ENCODE measurements around the gene C5orf46.
A peak's percentile ranks its signal among the peaks of the same experiment; 100 is the strongest.

C5orf46 gene

DNA sequence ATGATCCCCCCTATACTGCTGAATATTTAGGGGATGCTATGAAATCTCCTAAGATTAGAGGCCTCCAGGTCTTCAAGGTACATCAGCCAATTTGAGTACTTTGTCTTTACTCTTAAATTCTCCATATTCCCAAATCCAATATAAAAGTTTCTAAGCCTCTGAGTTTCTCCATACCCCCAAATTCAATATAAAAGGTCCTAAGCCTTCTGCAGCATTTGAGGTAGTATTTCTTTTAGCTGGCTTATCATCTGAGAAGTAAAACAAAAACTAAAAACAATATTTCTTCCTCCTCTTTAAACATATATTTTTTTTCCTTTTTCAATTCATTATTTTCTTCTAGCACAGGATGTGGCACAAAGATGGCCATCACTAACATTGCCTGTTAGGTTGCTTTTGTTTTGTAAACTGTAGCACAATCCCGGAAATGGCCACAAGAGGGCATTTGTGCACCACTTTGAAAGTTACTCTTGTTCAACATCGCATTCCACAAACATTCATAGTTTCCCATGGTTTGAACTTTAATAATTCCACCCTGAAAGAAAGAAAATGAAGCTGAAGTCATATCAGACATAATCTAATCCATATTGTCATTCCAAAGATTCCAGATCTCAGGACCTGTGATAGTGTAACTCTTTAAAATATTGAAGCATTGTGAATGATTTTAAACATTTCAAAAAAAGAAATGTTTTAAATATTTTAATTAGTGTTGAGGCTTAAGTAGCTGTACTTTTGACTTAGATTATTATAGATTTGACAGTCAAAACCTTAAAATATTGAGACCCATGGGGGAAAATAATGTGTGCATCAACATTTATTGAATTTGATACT is 48.8 kb downstream of the C5orf46 start:
- peak; percentile 44 for DNase-seq

DNA sequence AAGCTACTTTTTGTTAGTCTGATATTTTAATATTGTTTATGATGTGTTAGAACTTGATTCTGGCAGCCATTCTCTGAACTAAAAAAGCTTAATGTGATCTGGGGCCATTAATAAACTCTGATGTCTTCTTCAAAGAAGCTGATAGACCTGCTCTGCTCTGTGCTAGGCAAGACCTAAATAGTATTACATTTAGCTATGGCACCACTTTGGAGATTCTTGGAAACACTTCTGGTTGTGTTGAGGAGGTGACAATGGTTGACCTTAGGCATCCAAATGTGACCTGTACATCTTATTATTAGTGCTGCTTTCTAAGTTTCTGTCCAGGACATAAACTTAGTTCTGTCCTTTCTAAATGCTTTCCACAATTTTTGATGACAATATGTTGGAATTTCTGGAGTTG is 49.5 kb downstream of the C5orf46 start:
- no peak for DNase-seq

DNA sequence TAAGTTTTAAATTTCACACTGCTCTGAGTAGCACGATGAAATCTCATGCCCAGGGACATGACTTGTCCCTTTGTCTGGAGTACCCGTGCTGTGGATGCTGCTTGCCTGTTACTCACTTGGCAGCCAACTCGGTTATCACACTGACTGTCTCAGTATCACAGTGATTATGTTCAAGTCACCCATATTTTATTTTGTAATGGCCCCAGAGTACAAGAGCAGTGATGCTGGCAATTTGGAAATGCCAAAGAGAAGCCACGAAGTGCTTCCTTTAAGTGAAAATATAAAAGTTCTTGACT is 50.6 kb downstream of the C5orf46 start:
- no peak for DNase-seq

DNA sequence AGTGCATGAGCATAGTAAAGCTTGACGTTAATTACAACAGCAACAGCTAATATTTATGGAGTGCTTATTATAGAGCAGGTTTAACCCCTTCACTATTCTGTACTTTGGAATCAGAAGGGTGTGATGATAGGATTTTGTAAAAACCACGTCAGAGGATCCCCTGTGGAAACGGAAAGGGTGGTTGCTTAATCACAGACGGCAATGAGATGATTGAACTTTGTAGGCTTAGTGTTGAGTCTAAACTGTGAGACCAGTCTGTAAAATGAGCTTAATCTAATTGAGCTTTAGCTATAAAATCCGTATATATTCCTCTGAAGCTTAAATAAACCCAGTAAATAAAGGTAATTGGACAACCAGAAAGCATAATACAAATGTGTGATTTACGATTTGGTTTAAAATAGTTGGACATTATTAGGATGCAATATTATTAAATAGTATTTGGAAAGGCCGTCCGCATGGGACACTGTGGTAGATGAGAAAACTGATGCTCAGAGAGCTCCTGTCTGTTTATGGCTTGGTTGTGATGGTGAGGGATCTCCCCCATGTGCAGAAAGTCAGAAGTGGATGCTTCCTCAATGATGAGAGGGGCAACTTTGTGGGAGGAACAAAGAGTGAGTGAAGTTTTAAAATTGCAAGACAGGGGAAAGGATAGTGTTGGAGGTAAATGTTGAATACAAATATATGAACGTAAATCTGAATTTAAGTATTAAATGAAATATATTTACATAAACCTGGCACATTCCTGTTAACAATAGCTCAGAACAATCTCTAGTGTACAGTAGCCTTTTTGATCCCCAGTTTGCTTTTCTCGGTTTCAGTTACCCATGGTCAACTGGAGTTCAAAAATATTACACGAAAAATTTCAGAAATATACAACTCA is 51.2 kb downstream of the C5orf46 start:
- DNase-seq = no peak

DNA sequence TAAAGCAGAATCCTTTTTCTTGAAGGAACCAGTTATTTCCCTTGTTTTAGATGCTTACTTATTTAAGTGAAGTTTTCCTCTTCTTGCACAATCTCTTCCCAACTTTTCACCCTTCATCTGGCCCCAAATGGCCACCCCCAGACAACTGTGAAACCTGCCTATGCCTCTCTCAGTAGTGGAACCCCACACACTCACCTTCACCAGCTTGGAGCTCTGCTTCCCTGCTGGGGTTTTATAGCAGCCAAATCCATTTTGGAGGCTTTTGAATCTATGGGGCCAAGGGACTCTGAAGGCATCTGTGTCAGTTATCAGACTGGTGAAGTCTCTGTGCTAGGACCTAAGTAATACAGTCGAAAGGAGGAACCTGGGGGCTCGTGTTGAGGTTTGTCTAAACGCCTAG is 52.0 kb downstream of the C5orf46 start:
- DNase-seq = no peak

DNA sequence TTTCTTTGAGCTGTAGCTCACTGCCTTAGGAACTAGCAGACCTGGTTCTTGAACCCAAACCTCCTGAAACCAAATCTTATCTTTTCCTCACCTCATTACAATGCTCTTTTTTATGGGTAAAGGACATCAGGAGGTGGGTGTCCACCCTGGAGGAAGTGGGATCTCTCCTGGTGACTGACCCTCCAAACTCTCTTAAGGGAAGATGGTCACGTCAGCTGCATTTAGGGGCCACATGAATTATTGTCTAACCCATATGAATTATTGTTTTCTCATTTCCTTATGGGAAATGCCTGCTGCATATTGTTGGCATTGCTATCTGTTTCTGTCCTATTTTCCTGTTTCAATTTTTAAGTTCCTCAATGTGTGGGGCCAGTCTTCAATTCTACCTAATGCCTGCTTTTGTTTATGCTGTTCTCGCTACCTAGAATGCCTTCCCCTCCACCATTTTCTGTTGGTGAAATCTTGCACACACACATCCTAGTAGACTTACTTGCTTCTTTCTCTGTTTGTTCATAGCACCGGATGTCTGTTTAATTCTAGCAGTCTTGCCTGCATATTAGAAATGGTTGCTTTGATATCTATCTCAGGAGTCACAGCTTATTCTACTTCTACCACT is 52.9 kb downstream of the C5orf46 start:
- no peak for DNase-seq

DNA sequence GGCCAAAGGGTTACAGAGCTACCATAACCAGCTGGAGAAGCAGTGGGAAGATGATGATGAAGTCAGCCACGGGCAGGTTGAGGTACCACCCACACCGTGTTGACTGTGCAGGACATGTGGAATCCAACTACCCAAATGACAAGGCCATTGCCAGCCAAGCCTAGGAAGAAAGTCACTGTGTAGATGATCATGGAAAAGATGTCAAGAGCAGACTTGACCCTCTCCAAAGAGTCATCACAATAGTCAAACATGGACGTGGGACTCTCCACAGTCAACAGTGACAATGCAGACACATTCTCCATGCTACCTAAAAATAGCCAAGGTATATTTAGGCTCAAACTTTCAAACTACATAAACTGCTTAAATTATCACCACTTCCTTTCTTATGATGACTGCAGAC is 54.0 kb downstream of the C5orf46 start:
- no peak for DNase-seq

DNA sequence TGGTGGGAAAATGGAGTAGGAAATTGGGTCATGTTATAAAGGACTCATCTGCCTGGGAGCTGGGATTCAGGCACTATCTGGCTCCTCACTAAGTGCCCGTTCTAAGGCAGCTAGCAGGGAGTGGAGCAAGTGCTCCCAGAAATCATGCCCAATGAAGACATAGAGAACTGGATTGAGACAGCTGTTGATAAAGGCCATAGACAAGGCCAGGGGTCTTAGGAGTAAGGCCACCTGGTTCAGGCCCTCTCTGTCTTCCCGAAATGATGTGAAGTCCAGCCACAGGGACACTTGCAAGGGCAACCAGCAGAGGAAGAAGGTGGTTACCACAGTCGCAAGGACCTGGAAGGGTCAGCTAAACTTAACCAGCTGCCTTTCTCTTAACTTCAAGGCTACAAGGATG is 54.8 kb downstream of the C5orf46 start:
- DNase-seq = no peak

DNA sequence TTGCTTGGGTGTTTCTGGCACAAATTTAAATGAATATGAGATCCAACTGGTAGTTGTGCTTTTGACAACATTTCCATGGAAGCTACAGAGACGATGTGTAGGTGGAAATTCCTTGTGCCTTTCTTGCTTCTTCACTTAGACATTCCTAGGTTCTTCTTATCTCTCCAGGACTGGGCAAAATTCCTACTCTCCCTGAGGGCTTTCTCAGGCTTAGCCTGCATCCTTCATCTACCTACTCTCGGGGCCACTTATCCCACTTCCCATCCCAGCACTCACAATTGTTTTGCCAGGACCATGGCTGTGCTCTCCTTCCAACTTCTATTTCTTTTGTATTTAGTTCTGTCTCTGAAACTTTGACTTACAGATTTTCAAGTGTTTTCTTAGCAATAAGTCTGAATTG is 57.1 kb downstream of the C5orf46 start:
- DNase-seq = no peak

DNA sequence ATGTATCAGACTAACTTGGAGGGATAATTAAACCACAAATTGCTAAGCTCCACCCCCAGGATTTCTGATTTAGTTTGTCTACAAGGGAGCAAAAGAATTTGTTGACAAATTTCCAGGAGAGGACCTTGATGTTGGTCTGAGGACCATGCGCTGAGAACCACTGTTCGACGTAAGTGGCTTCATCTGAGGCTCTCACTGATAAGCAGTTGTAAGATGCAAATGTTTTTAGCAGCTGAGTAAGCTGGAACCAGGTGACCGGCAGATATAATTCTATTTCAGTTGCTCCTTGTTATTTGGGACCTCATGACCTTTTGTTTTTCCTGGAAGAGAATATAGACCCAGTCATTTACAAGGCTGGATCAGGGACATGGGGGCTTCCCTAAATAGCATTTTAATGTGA is 60.7 kb downstream of the C5orf46 start:
- DNase-seq = no peak

DNA sequence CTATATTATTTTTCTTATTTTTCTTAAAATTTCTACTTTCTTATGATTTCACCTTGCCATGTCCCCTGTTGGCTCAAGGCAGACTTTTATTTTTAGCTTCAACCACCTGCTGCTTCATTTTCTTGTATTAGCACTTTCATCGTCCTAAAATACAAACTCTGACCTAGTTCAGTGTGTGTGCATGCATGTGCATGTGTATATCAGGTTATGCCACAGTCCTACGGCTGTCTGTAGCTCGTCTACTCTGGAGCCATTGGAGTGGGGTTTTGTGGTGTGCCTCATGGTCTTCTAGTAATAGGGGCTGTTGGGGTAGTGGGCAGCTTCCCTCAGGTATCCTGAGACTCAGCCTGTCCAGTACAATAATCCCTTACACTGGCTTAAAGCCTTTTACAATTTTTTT is 61.5 kb downstream of the C5orf46 start:
- DNase-seq = no peak

DNA sequence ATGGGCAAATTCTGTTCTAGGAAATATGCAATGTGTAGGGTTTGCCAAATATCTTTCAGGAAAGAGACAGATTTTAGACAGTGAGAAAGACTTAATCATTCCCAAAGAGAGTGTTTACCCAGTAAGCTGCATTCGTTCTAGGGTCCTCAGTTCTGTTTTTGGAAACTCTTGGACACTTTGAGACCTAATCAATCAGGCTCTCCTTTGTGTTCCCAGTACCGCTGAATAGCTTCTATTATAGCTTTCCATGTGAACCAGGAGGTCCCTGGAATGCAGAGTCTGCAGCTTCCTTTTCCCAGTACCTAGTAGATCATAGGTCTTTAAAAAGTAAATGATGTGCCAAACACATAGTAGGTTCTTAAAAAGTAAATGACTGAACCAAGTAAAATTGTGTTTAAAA is 63.5 kb downstream of the C5orf46 start:
- DNase-seq = no peak

All from CD4-positive, alpha-beta T cell treated with Interleukin-17A for 1 hour (primary cell).